ENCODE measurements around the gene LRRC7. TPM values are rescaled to one million over a fixed set of nuclear protein-coding genes. Genes with fewer than 3 reads are reported as not detected.

Gene LRRC7
- total RNA-seq, 4 donors from 2014 or later: 0.40 to 1.7 (median 0.63) TPM

GRCh38 chr1:70003211-70003908, 435.6 kb downstream of the LRRC7 start:
- no peak for DNase-seq
- no peak for TF ChIP-seq CTCF (IDR thresholded peaks at IDR 0.05)
- no peak for TF ChIP-seq POLR2A (IDR thresholded peaks at IDR 0.05)
- H3K27ac ChIP-seq: no peak overlapping the region

GRCh38 chr1:70005386-70006034, 437.8 kb downstream of the LRRC7 start:
- Histone ChIP-seq H3K27ac (no peak overlapping the region), H3K36me3 (no peaks in the 10 kb centered on the region), H3K27me3 (no peaks in the 10 kb centered on the region), H3K4me3 (no peak overlapping the region), H3K4me1 (no peaks in the 10 kb centered on the region), H3K9me3 (no peaks in the 10 kb centered on the region)
- TF ChIP-seq POLR2A (IDR thresholded peaks at IDR 0.05) (no peak), CTCF (IDR thresholded peaks at IDR 0.05) (no peak)
- DNase-seq: no peak

More at GRCh38 chr1:70003211-70003908, 435.6 kb downstream of the LRRC7 start:
- H3K9me3 ChIP-seq: no peaks in the 10 kb centered on the region
- no peaks in the 10 kb centered on the region for H3K4me1 ChIP-seq
- no peaks in the 10 kb centered on the region for H3K36me3 ChIP-seq
- no peaks in the 10 kb centered on the region for H3K27me3 ChIP-seq
- H3K4me3 ChIP-seq: no peak overlapping the region

- TF ChIP-seq POLR2A (IDR thresholded peaks at IDR 0.05) (no peak), CTCF (IDR thresholded peaks at IDR 0.05) (no peak)
- no peak for DNase-seq
- H3K9me3 ChIP-seq: no peaks in the 10 kb centered on the region
- no peaks in the 10 kb centered on the region for H3K27me3 ChIP-seq
- no peaks in the 10 kb centered on the region for H3K4me1 ChIP-seq
- no peak overlapping the region for H3K27ac ChIP-seq
- H3K36me3 ChIP-seq: no peaks in the 10 kb centered on the region
- H3K4me3 ChIP-seq: no peak overlapping the region
These were observed 440.9 kb downstream of the LRRC7 start for GRCh38 chr1:70008660-70009059.

- H3K27me3 ChIP-seq: no peaks in the 10 kb centered on the region
- H3K27ac ChIP-seq: no peak overlapping the region
- no peaks in the 10 kb centered on the region for H3K36me3 ChIP-seq
- DNase-seq: no peak
- H3K4me3 ChIP-seq: no peak overlapping the region
- no peaks in the 10 kb centered on the region for H3K4me1 ChIP-seq
- no peak for TF ChIP-seq POLR2A (IDR thresholded peaks at IDR 0.05)
- no peak for TF ChIP-seq CTCF (IDR thresholded peaks at IDR 0.05)
- H3K9me3 ChIP-seq: no peaks in the 10 kb centered on the region
These were observed 450.0 kb downstream of the LRRC7 start for GRCh38 chr1:70017770-70018169.

GRCh38 chr1:70024272-70024671, 456.6 kb downstream of the LRRC7 start:
- TF ChIP-seq CTCF (IDR thresholded peaks at IDR 0.05) (no peak), POLR2A (IDR thresholded peaks at IDR 0.05) (no peak)
- no peak for DNase-seq
- no peaks in the 10 kb centered on the region for H3K27me3 ChIP-seq
- H3K9me3 ChIP-seq: no peaks in the 10 kb centered on the region
- no peak overlapping the region for H3K27ac ChIP-seq
- no peak overlapping the region for H3K4me3 ChIP-seq
- H3K36me3 ChIP-seq: no peaks in the 10 kb centered on the region
- H3K4me1 ChIP-seq: no peaks in the 10 kb centered on the region
